Measurements from ENCODE around the gene JMJD1C.
A peak's percentile ranks its signal among the peaks of the same experiment; 100 is the strongest.

Gene JMJD1C

DNA sequence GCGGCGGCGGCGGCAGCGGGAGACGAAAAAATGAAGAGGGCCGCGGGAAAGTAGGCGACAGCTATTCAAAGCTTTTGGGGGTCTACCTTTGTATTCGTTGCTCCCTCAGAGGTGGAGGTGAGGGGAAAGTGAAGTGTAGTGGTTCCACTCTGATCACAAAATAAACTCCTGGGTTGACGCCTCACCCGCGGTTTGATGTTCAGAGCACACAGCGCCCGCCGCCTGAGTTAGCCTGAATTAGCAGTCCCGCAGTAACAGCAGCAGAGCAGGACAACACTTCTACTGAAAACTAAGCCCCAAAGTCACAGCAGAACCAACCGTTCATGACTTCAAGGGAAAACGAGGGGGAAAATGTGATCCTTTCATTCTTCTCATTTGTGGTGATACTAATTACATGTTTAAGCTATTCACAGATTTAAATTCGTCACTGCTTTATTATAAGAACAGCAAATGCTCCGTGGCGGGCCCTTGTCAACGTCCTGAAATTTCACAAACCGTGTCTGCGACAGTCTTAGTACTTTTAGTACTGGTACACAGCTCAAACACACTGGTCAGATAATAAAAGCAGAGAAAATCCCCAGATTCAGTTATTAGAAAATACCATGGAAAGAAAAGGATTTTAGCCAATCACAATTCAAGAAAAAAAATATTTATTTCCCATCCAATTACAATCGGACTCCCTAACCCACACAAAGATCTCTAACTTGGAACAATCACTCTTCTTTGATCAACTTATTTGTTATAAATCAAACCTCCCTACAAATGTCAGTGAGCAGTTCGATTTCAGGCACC, 563 bp upstream of the JMJD1C start:
- TF ChIP-seq POLR2A (IDR thresholded peaks at IDR 0.05; ENCODE audit: low read length) (no peak), GATA1 (IDR thresholded peaks at IDR 0.05; ENCODE audit: low read depth, low read length) (no peak)
- DNase-seq, result peak; percentile 78 to 86

DNA sequence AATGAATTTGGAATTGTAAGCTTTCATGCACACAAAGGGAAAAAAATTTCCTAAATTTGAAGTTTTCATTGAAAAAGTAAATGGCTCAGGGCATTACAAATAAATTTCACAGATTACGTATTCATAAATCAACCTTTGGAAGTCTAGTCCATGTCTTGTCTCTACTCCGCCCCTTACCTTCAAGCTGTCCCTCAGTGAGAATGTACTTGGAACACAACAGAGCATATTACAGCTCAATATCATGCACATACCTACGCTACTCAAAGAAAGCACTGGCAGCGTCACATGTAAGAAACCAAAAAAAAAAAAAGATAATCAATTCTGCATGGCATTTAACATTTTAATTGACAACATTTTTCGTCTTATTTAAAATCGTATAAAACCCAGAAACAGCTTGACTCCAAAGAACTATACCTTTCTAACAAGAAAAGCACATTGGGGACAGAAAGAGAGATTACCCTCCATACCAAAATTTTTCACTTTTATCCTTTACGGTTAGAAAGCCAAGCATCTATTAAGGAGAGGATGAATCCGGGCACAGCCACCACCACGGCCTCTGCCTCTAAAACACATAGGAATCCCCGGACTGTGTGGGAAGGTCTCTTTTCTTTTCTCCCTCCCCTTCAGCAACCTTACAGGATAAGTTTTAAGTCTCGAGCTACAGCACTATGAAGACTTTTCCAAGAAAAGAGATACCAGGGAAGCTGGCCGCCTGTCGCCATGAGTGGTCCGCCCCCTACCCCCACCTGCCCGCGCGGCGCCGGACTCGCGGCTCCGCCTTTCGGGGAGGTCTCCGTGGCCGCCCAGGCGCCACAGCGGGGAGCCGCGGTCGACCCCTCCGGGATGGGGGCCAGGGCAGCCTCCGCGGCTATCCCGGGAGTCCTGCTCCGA, 1.1 kb downstream of the JMJD1C start:
- peak in 1 of 2 experiments; percentile 40 for DNase-seq
- TF ChIP-seq GATA1 (IDR thresholded peaks at IDR 0.05; ENCODE audit: low read depth, low read length), result no peak
- no peak for TF ChIP-seq POLR2A (IDR thresholded peaks at IDR 0.05; ENCODE audit: low read length)

DNA sequence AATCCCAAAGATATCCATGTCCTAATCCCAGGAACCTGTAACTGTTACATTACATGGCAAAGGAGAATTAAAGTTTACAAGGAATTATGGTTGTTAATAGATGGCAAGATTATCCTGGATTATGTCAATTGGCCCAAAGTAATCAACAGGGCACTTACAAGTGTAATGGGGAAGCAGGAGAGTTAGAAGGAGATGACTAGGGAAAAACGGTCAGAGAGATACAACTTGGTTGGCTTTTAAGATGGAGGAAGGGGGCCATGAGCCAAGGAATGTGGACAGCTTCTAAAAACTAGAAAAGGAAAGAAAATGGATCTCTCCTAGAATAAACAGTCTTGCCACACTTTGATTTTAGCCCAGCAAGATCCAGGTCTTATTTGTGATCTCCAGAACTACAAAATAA, 3.3 kb downstream of the JMJD1C start:
- TF ChIP-seq POLR2A (IDR thresholded peaks at IDR 0.05; ENCODE audit: low read length) (no peak), GATA1 (IDR thresholded peaks at IDR 0.05; ENCODE audit: low read depth, low read length) (no peak)
- no peak for DNase-seq

DNA sequence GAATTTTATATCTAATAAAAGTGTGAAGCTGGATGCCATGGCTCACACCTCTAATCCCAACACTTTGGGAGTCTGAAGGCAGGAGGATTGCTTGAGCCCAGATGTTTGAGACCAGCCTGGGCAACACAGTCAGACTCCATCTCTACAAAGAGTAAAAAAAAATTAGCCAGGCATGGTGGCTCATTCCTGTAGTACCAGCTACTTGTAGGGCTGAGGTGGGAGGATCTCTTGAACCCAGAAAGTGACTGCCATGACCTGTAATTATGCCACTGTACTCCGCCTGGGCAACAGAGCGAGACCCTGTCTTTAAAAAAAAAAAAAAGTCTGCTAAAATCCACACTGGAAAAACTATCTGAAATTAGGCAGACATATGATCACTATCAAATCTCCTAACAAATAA, 7.6 kb downstream of the JMJD1C start:
- TF ChIP-seq POLR2A (IDR thresholded peaks at IDR 0.05; ENCODE audit: low read length), result no peak
- no peak for TF ChIP-seq GATA1 (IDR thresholded peaks at IDR 0.05; ENCODE audit: low read depth, low read length)
- no peak for DNase-seq

DNA sequence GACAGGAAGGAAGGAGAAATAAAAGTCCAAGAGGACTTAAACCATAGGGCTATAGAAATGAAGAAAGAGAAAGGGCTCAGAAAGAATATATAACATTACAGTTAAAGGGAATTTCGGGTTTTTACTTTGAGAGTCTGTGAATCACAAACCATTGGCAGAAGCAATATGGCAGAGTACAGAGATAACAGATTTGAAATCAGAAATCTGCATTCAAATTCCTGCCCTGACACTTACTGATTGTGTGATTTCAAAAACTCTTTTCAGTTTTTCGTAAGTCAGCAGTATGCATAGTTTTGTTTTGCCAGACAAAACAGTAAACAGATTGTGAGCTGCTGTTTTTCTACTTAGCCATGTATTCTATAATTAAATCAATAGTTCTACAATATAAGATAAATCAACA, 8.2 kb downstream of the JMJD1C start:
- DNase-seq, result no peak
- no peak for TF ChIP-seq POLR2A (IDR thresholded peaks at IDR 0.05; ENCODE audit: low read length)
- TF ChIP-seq GATA1 (IDR thresholded peaks at IDR 0.05; ENCODE audit: low read depth, low read length), result no peak

DNA sequence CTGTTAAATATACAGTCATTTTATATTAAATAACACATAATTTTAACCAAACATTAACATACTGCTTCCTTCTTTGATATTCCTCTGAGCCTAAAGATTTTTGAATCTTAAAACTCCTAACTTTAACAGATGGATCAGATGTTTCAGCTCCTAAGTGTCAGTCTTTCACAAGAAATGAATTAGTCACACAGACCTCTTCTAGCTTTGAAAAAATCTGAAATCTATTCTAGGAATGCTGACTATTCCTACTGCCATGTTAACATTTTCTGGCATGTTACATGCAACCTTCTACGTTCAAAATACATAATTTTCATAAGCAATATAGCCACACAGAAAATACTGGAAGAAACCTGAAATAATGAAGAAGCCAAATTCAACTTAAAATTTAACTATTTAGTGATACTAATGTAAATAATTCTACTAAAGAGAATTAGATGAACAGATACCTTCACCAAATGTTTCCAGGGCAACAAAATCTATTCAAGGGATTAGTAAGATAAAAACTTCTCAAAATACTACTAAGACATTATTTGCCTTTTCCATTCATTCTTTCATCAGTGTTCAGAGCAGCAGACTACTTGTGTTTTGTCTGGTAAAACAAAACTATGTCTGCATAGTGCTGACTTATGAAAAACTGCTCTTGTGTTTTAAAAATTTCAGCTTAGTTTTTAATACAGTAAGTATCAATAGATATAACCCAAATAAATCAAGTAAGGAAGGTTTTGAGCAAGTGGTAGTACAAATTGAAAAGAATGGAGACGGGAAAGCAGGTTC, 9.2 kb downstream of the JMJD1C start:
- no peak for DNase-seq
- TF ChIP-seq POLR2A (IDR thresholded peaks at IDR 0.05; ENCODE audit: low read length) (no peak), GATA1 (IDR thresholded peaks at IDR 0.05; ENCODE audit: low read depth, low read length) (no peak)

DNA sequence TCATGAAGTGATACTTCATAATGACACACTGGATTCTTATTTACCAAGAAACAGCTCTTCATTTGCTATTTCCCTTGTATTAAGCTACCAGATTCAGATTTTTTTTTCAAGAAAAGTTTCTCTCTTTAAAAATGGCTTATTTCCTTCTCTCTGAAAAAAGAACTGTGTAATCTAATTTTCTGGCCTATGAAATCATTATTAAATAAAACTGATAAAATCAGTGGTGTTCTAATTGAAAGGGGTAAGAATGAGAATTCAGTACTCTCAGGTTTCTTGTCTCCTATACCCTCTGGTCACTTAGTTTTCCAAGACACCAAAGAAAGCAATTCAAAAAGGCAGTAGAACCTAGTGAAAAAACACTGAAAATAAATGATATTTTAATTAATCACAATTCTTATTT, 10.3 kb downstream of the JMJD1C start:
- no peak for TF ChIP-seq GATA1 (IDR thresholded peaks at IDR 0.05; ENCODE audit: low read depth, low read length)
- TF ChIP-seq POLR2A (IDR thresholded peaks at IDR 0.05; ENCODE audit: low read length), result no peak

DNA sequence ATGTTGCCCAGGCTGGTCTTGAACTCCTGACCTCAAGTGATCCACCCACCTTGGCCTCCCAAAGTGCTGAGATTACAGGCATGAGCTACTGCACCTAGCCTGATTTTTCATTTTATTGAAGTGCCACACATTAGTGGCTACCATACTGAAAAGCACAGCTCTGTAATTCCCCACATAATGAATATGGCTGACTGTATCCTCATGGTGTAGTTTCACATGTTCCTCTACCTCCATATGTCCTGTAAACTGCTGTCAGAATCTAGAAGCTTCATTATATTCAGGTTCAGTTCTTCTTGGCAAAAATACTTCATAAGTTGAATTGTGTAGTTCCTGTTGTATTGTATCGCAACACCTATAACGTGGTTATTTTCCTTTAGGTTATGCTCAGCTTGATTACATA, 11.1 kb downstream of the JMJD1C start:
- no peak for TF ChIP-seq POLR2A (IDR thresholded peaks at IDR 0.05; ENCODE audit: low read length)
- no peak for TF ChIP-seq GATA1 (IDR thresholded peaks at IDR 0.05; ENCODE audit: low read depth, low read length)
- DNase-seq, result no peak

More for the DNA sequence above, 10.3 kb downstream of the JMJD1C start:
- no peak for DNase-seq

DNA sequence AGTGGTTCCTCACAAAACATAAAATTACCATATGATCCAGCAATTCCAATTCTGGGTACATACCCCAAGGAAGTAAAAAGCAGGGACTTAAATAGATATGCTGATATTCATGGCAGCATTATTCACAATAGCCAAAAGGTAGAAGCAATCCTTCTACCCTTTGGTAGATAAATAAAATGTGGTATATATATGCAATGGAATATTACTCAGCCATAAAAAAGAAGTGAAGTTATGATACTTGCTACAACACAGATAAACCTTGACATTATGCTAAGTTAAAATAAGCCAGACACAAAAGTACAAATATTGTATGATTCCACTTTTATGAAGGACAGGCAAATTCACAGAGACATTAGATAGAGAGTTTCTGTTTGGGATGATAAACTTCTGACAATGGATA, 13.3 kb downstream of the JMJD1C start:
- DNase-seq, result no peak
- TF ChIP-seq POLR2A (IDR thresholded peaks at IDR 0.05; ENCODE audit: low read length) (no peak), GATA1 (IDR thresholded peaks at IDR 0.05; ENCODE audit: low read depth, low read length) (no peak)

DNA sequence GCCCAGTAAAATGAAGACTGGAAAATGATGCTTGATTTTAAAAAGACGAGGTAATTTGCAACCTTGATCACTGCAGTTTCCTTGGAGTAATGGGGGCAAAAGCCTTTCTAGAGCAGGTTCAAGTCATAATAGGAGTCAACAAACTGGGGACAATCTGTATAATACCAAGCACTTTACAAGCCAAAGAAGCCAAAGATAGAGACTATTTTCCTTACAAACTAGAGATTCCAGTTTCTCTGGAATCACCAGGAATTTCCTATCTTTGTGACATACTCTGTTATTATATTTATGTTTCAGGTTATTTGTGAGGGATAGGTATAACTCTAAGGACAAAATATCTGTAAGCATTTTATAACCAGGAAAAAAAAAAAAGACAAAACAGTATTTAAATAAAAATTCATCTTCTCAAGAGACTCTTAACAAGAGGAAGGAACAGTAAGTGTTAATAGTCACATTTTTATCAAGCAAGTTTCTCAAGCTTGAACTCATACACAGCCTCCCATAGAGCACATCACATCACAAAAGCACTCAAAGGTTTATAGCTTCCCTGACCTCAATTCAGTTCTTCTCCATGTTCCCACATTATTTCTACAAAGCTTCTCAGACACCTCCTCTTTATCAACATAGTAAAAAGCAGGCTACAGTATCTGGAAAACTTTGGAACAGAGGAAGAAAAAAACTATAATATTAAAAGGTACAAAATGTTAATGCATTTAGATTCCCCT, 18.9 kb downstream of the JMJD1C start:
- no peak for TF ChIP-seq POLR2A (IDR thresholded peaks at IDR 0.05; ENCODE audit: low read length)
- TF ChIP-seq GATA1 (IDR thresholded peaks at IDR 0.05; ENCODE audit: low read depth, low read length), result no peak
- no peak for DNase-seq

DNA sequence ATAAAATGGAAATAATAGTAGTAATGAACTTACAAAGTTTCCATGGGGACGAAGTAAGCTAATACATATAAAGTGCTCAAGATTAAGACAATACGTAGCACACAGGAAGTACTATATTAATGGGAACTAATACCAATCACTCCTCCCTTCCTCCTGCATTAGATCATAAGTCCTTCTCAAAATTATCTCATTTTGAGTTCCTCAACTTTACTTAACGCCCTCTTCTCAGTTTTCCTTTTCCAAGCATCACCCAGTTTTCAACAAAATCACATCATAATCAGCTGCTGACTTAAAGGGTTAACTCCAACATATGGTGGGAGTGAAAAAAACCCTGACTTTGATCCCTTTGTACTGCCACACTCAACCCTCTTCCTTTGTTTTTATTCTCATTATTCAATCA, 24.4 kb downstream of the JMJD1C start:
- DNase-seq, result no peak
- no peak for TF ChIP-seq GATA1 (IDR thresholded peaks at IDR 0.05; ENCODE audit: low read depth, low read length)
- TF ChIP-seq POLR2A (IDR thresholded peaks at IDR 0.05; ENCODE audit: low read length), result no peak

DNA sequence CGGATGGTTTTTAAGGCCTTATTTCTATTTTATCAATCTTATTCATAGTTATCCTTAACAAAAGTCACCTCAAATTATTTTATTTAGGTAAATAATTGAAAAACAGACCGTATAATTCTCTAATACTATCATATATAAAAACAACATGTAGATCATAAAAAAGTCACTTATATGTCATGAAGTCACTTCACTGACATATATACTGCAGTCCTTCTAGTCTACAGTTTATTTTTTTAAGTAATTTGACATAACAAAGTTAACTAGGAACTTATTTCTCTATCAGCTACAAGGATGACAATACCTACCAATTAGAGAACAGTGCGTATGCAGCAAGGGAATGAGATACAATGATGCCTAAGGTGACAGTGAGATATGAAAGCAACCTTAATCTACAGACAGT, 26.2 kb downstream of the JMJD1C start:
- TF ChIP-seq GATA1 (IDR thresholded peaks at IDR 0.05; ENCODE audit: low read depth, low read length), result no peak
- no peak for TF ChIP-seq POLR2A (IDR thresholded peaks at IDR 0.05; ENCODE audit: low read length)
- no peak for DNase-seq
